Fibroblast of skin of back (primary cell): ENCODE results near the gene U2AF2.

Source experiments
- DNase-seq: peaks from one replicate; pipeline ENCODE4 v3.0.0-alpha.2; 2013

The U2AF2 gene

GRCh38 chr19:55659822-55660221 is 5.0 kb downstream of the U2AF2 start:
- DNase-seq: no peak

GRCh38 chr19:55660404-55660803 is 5.6 kb downstream of the U2AF2 start:
- no peak for DNase-seq

GRCh38 chr19:55660991-55661390 is 6.2 kb downstream of the U2AF2 start:
- no peak for DNase-seq

GRCh38 chr19:55661826-55662225 is 7.0 kb downstream of the U2AF2 start:
- no peak for DNase-seq

- DNase-seq: no peak
Observed at GRCh38 chr19:55663846-55664536, 9.2 kb downstream of the U2AF2 start.

GRCh38 chr19:55666343-55667005 is 11.6 kb downstream of the U2AF2 start:
- no peak for DNase-seq

- DNase-seq: no peak
Observed at GRCh38 chr19:55667006-55667381, 12.2 kb downstream of the U2AF2 start.

GRCh38 chr19:55667511-55667910 is 12.7 kb downstream of the U2AF2 start:
- no peak for DNase-seq

- no peak for DNase-seq
Observed at GRCh38 chr19:55667958-55668357, 13.1 kb downstream of the U2AF2 start.

GRCh38 chr19:55668603-55669348 is 13.9 kb downstream of the U2AF2 start:
- no peak for DNase-seq

GRCh38 chr19:55669418-55670279 is 14.8 kb downstream of the U2AF2 start:
- DNase-seq: no peak

- no peak for DNase-seq
Observed at GRCh38 chr19:55670280-55671053, 15.6 kb downstream of the U2AF2 start.

GRCh38 chr19:55671054-55671378 is 16.2 kb downstream of the U2AF2 start:
- DNase-seq: no peak

- peak; percentile 63 for DNase-seq
Observed at GRCh38 chr19:55672418-55672817, 17.6 kb downstream of the U2AF2 start.

GRCh38 chr19:55673465-55673864 is 18.6 kb downstream of the U2AF2 start:
- no peak for DNase-seq

GRCh38 chr19:55673889-55674288 is 19.1 kb downstream of the U2AF2 start:
- no peak for DNase-seq

- DNase-seq: no peak
Observed at GRCh38 chr19:55674459-55674840, 19.6 kb downstream of the U2AF2 start.

GRCh38 chr19:55674841-55675660 is 20.2 kb downstream of the U2AF2 start, which contains the start of gene EPN1:
TSS of gene EPN1 (plus strand) at chr19:55675226. CDS start at chr19:55678628, 3,402 bp downstream.
- DNase-seq: peak; percentile 96

- no peak for DNase-seq
Observed at GRCh38 chr19:55675661-55676354, 21.0 kb downstream of the U2AF2 start.

GRCh38 chr19:55676383-55676782 is 21.5 kb downstream of the U2AF2 start:
- DNase-seq: no peak
